ENCODE results near the gene MLH3. TPM values are rescaled to one million over a fixed set of nuclear protein-coding genes. Genes with fewer than 3 reads are reported as not detected.
"Not testable (repeated sequence)": the region's sequence is repeated elsewhere in the genome, so short reads cannot be mapped to it uniquely, and the experiment has no call there.

The MLH3 gene
- total RNA-seq, 2 experiments from 2014 or later: 17.3 to 18.5 TPM

DNA sequence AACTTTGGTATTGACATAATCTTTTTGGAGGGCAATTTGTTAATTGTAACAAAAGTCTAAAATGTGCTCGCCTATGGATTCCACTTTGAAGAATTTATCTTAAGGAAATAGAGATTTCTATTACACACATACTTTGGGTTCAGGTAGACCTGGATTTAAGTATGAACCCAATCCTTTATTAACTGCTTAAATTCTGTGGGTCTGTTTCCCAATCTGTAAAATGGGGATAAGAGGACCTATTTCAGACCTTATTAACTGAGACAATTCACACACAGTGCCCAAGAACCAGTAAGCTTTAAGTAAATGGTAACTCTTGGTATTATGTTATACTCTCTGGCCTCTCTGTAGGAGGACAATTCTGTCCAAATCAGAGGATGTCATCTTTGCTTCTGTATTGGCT, 49.4 kb downstream of the MLH3 start:
- H3K4me1 Mint-ChIP-seq (ENCODE audit: low read depth): peaks cover 28% of the 10 kb centered on the region
- H3K9me3 Mint-ChIP-seq: peaks cover 4% of the 10 kb centered on the region
- peaks cover 22% of the 10 kb centered on the region for H3K36me3 Mint-ChIP-seq (ENCODE audit: low read depth)
- peak overlapping the region; percentile 89 for H3K27ac Mint-ChIP-seq
- H3K4me3 Mint-ChIP-seq: peak overlapping the region; percentile 99
- CTCF ChIA-PET: interaction anchor here (0.6 to 2.8 kb wide), 2 partner anchors 56 to 86 kb away, joined by 3 to 12 read pairs; no protein-coding TSS in a partner anchor
- H3K27me3 Mint-ChIP-seq (ENCODE audit: low read depth): no peaks in the 10 kb centered on the region
- DNase-seq: no peak
- intact Hi-C loops (cut with micrococcal nuclease): loop anchor here (1.0 to 2.0 kb wide), 9 partner anchors 56 to 659 kb away; partner anchors contain the start of genes ACYP1, DLST, NEK9 and TMED10

DNA sequence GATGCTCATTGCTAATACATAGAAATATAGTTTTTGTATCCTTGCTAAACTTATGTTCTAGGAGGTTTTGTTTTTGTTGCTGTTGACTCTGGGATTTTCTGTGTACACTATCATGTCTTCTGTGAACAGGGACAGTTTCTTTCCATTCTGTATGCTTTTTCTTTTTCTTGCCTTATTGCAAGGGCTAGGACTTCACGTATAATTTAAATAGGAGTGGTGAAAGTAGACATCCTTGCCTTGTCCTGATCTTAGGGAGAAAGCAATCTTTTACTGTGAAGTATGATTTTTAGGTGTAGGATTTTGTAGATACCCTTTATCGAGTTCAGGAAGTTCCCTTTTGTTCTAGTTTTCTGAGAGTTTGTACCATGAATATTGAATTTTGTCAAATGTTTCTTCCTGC, 50.0 kb downstream of the MLH3 start:
- no peak for DNase-seq
- Mint-ChIP-seq H3K27me3 (ENCODE audit: low read depth) (no peaks in the 10 kb centered on the region), H3K4me1 (ENCODE audit: low read depth) (peaks cover 28% of the 10 kb centered on the region), H3K27ac (no peak overlapping the region), H3K36me3 (ENCODE audit: low read depth) (peaks cover 16% of the 10 kb centered on the region), H3K4me3 (no peak overlapping the region), H3K9me3 (peaks cover 4% of the 10 kb centered on the region)
- CTCF ChIA-PET: no interaction called here
- intact Hi-C loops (cut with micrococcal nuclease): no loop called here

DNA sequence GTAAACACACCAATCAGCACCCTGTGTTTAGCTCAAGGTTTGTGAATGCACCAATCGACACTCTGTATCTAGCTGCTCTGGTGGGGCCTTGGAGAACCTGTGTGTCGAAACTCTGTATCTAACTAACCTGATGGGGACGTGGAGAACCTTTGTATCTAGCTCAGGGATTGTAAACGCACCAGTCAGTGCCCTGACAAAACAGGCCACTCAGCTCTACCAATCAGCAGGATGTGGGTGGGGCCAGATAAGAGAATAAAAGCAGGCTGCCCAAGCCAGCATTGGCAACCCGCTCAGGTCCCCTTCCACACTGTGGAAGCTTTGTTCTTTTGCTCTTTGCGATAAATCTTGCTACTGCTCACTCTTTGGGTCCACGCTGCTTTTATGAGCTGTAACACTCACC, 55.5 kb downstream of the MLH3 start:
- DNase-seq, CTCF ChIA-PET: not testable (repeated sequence)

DNA sequence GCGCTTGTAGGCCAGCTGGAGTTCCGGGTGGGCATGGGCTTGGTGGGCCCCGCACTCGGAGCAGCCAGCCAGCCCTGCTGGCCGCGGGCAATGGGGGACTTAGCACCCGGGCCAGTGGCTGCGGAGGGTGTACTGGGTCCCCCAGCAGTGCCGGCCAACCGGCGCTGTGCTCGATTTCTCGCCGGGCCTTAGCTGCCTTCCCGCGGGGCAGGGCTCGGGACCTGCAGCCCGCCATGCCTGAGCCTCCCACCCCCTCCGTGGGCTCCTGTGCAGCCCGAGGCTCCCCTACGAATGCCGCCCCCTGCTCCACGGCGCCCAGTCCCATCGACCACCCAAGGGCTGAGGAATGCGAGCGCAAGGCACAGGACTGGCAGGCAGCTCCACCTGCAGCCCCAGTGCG, 57.1 kb downstream of the MLH3 start:
- H3K27ac Mint-ChIP-seq; DNase-seq; H3K4me1 Mint-ChIP-seq (ENCODE audit: low read depth); CTCF ChIA-PET; H3K27me3 Mint-ChIP-seq (ENCODE audit: low read depth); intact Hi-C loops (cut with micrococcal nuclease); H3K36me3 Mint-ChIP-seq (ENCODE audit: low read depth); H3K4me3 Mint-ChIP-seq; H3K9me3 Mint-ChIP-seq: not testable (repeated sequence)

More for the DNA sequence above, 55.5 kb downstream of the MLH3 start:
- H3K27me3 Mint-ChIP-seq (ENCODE audit: low read depth); H3K36me3 Mint-ChIP-seq (ENCODE audit: low read depth); H3K4me1 Mint-ChIP-seq (ENCODE audit: low read depth); H3K9me3 Mint-ChIP-seq; H3K4me3 Mint-ChIP-seq; intact Hi-C loops (cut with micrococcal nuclease); H3K27ac Mint-ChIP-seq: not testable (repeated sequence)

DNA sequence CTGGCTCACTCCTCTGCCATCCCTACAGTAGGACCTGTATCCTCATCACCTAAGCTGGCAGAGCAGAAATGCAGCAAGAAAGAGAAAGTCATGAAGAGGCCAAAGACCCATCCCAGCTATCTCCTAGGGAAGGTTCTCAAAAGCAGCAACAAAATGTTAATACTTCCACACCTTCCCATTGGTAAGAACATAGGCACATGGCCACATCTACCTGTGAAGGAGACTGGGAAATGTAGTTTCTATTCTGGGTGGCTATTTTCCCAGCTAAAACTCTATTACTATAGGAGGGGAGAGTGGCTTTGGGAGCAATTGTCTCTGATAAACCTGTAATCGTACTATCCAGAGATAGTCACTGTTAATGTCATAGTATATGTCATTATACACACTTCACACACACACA, 62.3 kb downstream of the MLH3 start:
- Mint-ChIP-seq H3K9me3 (no peaks in the 10 kb centered on the region), H3K27me3 (ENCODE audit: low read depth) (no peaks in the 10 kb centered on the region), H3K27ac (no peak overlapping the region), H3K36me3 (ENCODE audit: low read depth) (no peaks in the 10 kb centered on the region), H3K4me3 (no peak overlapping the region), H3K4me1 (ENCODE audit: low read depth) (no peaks in the 10 kb centered on the region)
- no peak for DNase-seq
- CTCF ChIA-PET: no interaction called here
- intact Hi-C loops (cut with micrococcal nuclease): no loop called here

DNA sequence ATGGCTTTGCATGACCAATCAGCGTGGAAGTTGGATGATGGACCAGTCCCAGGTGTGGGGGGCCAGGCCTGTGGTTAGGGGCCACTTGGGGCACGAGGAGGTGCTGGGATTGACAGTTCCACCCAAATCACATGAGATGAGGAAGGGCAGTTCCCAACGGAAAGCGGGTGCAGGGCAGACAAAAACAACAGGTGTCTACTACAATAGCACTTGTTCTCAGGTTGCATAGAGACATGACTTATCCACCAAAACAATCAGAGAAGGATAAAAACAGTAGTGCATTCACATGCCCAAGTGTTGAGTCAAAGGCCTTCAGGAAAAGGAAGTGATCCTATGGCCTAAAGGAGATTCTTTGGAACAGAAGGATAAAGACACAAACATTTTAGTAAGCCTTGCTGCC, 63.1 kb downstream of the MLH3 start:
- CTCF ChIA-PET: interaction anchor here (0.7 kb wide), 2 partner anchors 24 to 97 kb away, joined by 3 read pairs; no protein-coding TSS in a partner anchor
- H3K36me3 Mint-ChIP-seq (ENCODE audit: low read depth): no peaks in the 10 kb centered on the region
- H3K4me3 Mint-ChIP-seq: no peak overlapping the region
- H3K27ac Mint-ChIP-seq: no peak overlapping the region
- no peaks in the 10 kb centered on the region for H3K9me3 Mint-ChIP-seq
- no peaks in the 10 kb centered on the region for H3K4me1 Mint-ChIP-seq (ENCODE audit: low read depth)
- H3K27me3 Mint-ChIP-seq (ENCODE audit: low read depth): no peaks in the 10 kb centered on the region
- no peak for DNase-seq
- intact Hi-C loops (cut with micrococcal nuclease): no loop called here

DNA sequence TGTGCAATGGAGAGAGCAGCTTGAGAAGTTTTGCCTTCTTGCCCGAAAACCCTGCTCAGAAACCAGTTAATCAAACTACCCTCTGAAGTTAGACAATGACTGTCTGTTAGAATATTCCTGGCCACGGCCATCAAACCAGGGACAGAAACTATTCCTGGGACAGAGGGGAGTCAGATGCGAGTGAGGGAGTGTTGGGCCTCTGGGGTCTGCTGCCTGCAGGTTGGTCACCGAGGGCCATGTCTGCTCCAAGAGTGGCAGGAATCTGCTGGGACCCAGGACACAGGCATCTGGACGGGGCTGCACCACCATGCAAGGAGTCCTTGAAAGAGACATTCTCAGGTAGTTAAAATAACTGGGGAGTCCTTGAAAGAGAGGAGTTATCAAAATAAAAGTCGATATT, 65.5 kb downstream of the MLH3 start:
- Mint-ChIP-seq H3K27ac (no peak overlapping the region), H3K9me3 (no peaks in the 10 kb centered on the region), H3K36me3 (ENCODE audit: low read depth) (no peaks in the 10 kb centered on the region), H3K4me3 (no peak overlapping the region), H3K4me1 (ENCODE audit: low read depth) (no peaks in the 10 kb centered on the region), H3K27me3 (ENCODE audit: low read depth) (no peaks in the 10 kb centered on the region)
- intact Hi-C loops (cut with micrococcal nuclease): no loop called here
- DNase-seq: no peak
- CTCF ChIA-PET: no interaction called here

DNA sequence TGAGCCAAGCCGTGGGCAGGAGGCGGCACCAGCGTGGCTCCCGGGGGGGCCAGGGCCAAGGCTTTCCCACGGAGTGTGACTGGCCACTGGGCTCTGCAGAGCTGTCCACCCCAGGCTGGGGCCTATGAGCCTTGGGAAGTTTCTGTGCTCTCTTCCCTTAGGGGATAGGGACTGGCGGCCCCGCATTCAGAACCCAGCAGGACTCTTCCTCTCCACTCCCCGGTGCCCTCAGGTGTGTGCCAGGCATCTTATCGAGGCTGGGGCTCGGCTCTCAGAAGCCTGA, 66.3 kb downstream of the MLH3 start:
- no peaks in the 10 kb centered on the region for H3K36me3 Mint-ChIP-seq (ENCODE audit: low read depth)

DNA sequence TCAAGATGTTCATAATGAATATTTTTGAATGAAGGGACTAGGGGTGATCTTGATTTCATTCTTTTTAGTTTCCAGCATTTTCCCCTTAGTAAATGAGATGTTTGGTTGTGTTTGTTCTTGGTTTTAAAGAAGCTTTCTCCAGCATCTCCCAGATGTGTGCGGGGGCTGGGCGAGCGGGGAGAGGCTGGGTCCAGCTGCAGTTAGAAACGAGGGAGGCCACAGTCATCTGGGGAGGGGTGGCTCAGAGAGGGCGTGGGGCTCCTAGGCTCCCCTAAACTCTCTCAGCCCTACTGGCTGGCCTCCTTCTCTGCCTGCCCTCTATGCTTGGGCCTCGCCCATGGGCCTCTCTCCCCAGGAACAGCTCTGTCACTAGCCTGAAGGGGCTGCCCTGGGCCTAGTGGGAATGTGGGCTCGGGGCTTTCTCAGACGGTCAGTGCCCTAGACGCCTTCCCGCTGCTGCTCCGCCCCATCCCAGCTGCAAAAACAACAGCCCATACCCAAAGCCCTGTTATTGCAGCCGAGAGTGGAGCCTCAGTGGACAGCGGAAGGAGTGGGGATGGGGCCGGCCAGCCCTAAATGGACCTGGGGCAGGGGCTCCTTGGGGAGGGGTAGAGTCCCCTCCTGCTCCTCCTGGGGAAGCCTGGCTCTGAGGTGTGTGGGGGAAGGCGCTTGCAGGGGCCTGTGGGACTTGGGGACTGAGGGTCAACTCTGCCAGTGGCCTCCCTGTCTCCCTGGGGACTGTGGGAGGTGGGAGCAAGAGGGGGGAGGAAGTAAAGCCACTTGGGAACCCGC, 66.8 kb downstream of the MLH3 start:
- Mint-ChIP-seq H3K4me1 (ENCODE audit: low read depth) (no peaks in the 10 kb centered on the region), H3K4me3 (no peak overlapping the region)
- CTCF ChIA-PET: interaction anchor here (1.1 kb wide), 1 partner anchor 104 kb away, joined by 3 read pairs; no protein-coding TSS in a partner anchor

More for the DNA sequence above, 66.3 kb downstream of the MLH3 start:
- no peak overlapping the region for H3K4me3 Mint-ChIP-seq
- H3K27me3 Mint-ChIP-seq (ENCODE audit: low read depth): no peaks in the 10 kb centered on the region
- CTCF ChIA-PET: interaction anchor here (1.1 kb wide), 1 partner anchor 103 kb away, joined by 3 read pairs; no protein-coding TSS in a partner anchor
- no peaks in the 10 kb centered on the region for H3K9me3 Mint-ChIP-seq
- intact Hi-C loops (cut with micrococcal nuclease): no loop called here
- no peak for DNase-seq
- H3K4me1 Mint-ChIP-seq (ENCODE audit: low read depth): no peaks in the 10 kb centered on the region
- H3K27ac Mint-ChIP-seq: no peak overlapping the region

DNA sequence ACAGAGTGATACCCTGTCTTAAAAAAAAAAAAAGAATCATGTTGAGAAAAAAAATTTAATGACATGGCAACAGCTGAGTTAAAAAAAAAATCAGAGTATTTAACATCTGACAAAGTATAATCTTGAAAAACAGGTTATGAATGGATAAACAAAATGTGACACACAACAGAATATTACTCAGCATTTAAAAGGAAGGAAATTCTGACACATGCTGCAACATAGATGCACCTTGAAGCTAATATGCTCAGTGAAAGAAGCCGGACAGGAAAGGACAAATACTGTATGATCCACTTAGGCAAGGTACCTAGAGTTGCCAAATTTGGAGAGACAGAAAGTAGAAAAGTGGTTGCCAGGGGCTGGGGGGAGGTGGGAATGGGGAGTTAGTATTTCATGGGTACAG, 67.9 kb downstream of the MLH3 start:
- H3K4me1 Mint-ChIP-seq (ENCODE audit: low read depth): no peaks in the 10 kb centered on the region
- no peaks in the 10 kb centered on the region for H3K36me3 Mint-ChIP-seq (ENCODE audit: low read depth)
- DNase-seq: no peak
- H3K27me3 Mint-ChIP-seq (ENCODE audit: low read depth): no peaks in the 10 kb centered on the region
- no peaks in the 10 kb centered on the region for H3K9me3 Mint-ChIP-seq
- H3K4me3 Mint-ChIP-seq: no peak overlapping the region
- CTCF ChIA-PET: interaction anchor here (0.6 to 0.7 kb wide), 2 partner anchors 123 to 459 kb away, joined by 3 to 4 read pairs; no protein-coding TSS in a partner anchor
- intact Hi-C loops (cut with micrococcal nuclease): no loop called here
- no peak overlapping the region for H3K27ac Mint-ChIP-seq

More for the DNA sequence above, 66.8 kb downstream of the MLH3 start:
- no peaks in the 10 kb centered on the region for H3K27me3 Mint-ChIP-seq (ENCODE audit: low read depth)
- no peak for DNase-seq
- intact Hi-C loops (cut with micrococcal nuclease): no loop called here
- no peak overlapping the region for H3K27ac Mint-ChIP-seq
- H3K9me3 Mint-ChIP-seq: no peaks in the 10 kb centered on the region
- H3K36me3 Mint-ChIP-seq (ENCODE audit: low read depth): no peaks in the 10 kb centered on the region

DNA sequence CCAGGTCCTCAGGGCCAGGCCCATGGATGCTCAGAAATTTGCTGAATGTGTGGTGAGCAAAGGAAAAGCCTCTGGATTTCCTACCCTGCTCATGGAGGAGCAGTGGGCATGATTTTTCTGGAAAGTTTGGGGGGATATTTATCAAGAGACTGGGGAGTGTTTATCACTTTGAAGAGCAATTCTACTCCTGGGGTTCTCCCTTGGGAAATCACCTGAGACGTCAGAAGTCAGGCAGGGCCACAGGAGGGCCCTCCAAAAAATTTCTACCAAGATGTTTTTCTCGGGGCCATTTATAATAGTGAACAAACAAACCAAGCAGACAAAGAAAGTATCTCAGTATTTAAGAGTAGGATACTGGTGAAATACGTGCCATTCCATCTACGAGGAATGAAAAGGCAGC, 68.6 kb downstream of the MLH3 start:
- H3K36me3 Mint-ChIP-seq (ENCODE audit: low read depth): no peaks in the 10 kb centered on the region
- intact Hi-C loops (cut with micrococcal nuclease): no loop called here
- no peak for DNase-seq
- H3K9me3 Mint-ChIP-seq: no peaks in the 10 kb centered on the region
- no peak overlapping the region for H3K27ac Mint-ChIP-seq
- CTCF ChIA-PET: interaction anchor here (0.6 kb wide), 1 partner anchor 122 kb away, joined by 3 read pairs; no protein-coding TSS in a partner anchor
- no peaks in the 10 kb centered on the region for H3K4me1 Mint-ChIP-seq (ENCODE audit: low read depth)
- H3K4me3 Mint-ChIP-seq: no peak overlapping the region
- H3K27me3 Mint-ChIP-seq (ENCODE audit: low read depth): no peaks in the 10 kb centered on the region

DNA sequence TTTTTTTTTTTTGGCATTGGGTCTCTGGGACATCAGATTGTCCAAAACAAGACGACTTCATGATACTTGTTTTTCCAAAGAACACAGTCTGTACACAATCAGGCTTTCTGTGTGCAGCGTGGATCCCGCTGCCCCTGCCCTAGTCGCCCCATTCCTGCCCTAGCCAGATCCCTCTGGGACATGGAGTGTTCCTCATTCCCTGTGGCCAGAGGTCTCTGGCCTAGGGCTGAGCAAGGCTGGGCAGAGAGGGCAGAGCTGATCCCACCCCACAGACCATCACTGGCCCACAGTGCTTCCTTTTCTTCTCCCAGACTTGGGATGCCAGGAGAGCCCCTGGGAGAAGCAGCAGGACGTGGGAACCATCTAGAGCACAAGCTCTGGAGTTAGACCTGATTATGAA, 69.4 kb downstream of the MLH3 start:
- Mint-ChIP-seq H3K4me3 (no peak overlapping the region), H3K36me3 (ENCODE audit: low read depth) (no peaks in the 10 kb centered on the region), H3K4me1 (ENCODE audit: low read depth) (no peaks in the 10 kb centered on the region), H3K27ac (no peak overlapping the region), H3K27me3 (ENCODE audit: low read depth) (no peaks in the 10 kb centered on the region), H3K9me3 (no peaks in the 10 kb centered on the region)
- CTCF ChIA-PET: interaction anchor here (0.7 to 1.0 kb wide), 3 partner anchors 19 to 304 kb away, joined by 3 to 4 read pairs (median 3); no protein-coding TSS in a partner anchor
- no peak for DNase-seq
- intact Hi-C loops (cut with micrococcal nuclease): no loop called here

DNA sequence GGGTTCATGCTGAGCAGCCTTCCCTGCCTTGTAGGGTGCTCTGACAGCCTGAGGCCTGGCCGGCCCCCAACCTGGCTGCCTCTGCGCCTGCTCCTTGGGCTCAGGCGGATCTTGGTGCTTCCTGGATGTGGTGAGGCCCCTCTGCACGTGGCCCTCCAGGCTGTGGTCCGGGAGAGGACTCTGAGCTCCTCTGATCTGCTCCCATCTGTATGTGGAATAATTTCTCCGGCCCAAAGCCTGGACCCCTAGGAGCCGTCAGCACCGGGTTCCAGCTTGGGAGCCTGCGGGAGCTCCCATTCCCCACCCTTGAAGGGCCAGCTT, 69.8 kb downstream of the MLH3 start:
- no peaks in the 10 kb centered on the region for H3K4me1 Mint-ChIP-seq (ENCODE audit: low read depth)
- H3K27ac Mint-ChIP-seq: no peak overlapping the region

More for the DNA sequence above, 69.8 kb downstream of the MLH3 start:
- intact Hi-C loops (cut with micrococcal nuclease): no loop called here
- H3K27me3 Mint-ChIP-seq (ENCODE audit: low read depth): no peaks in the 10 kb centered on the region
- H3K4me3 Mint-ChIP-seq: no peak overlapping the region
- no peaks in the 10 kb centered on the region for H3K36me3 Mint-ChIP-seq (ENCODE audit: low read depth)
- H3K9me3 Mint-ChIP-seq: no peaks in the 10 kb centered on the region
- CTCF ChIA-PET: interaction anchor here (0.7 to 1.3 kb wide), 4 partner anchors 16 to 305 kb away, joined by 3 to 5 read pairs (median 4); no protein-coding TSS in a partner anchor
- DNase-seq: no peak

All from activated naive CD4-positive, alpha-beta T cell treated with anti-CD3 and anti-CD28 coated beads for 36 hours (primary cell).